HL-60 (cell line): ENCODE results near the gene URB1.

Source experiments
- CTCF ChIP-seq: IDR thresholded peaks from one replicate; pipeline ENCODE4 v1.5.1; 2011; ENCODE audit warnings: low read length, control low read depth, inconsistent platforms; ENCODE audit not compliant: insufficient read depth
- GABPA ChIP-seq: IDR thresholded peaks from 2 replicates; pipeline ENCODE4 v1.6.1; 2012; ENCODE audit warnings: low read depth
- POLR2AphosphoS5 ChIP-seq: IDR thresholded peaks from 2 replicates; pipeline ENCODE4 v1.6.1; 2012; ENCODE audit warnings: low read depth
- REST ChIP-seq: IDR thresholded peaks from 2 replicates; pipeline ENCODE4 v1.6.1; 2012; ENCODE audit warnings: low read depth; ENCODE audit not compliant: insufficient replicate concordance
- SPI1 ChIP-seq: IDR thresholded peaks from 2 replicates; pipeline ENCODE4 v1.6.1; 2012; ENCODE audit warnings: low read depth, mild to moderate bottlenecking, borderline replicate concordance

GRCh38 chr21:32302560-32302959 is 90.3 kb downstream of the URB1 start:
- no peak for TF ChIP-seq CTCF
- TF ChIP-seq POLR2AphosphoS5: no peak
- no peak for TF ChIP-seq REST
- TF ChIP-seq SPI1: no peak
- TF ChIP-seq GABPA: no peak
